MV-4-11 (cell line): ENCODE measurements around the gene FAM222A.

Experiments
- DNase-seq: peaks from one replicate; lab custom pipeline; 2025; lab: John Stamatoyannopoulos, UW

The FAM222A gene

DNA sequence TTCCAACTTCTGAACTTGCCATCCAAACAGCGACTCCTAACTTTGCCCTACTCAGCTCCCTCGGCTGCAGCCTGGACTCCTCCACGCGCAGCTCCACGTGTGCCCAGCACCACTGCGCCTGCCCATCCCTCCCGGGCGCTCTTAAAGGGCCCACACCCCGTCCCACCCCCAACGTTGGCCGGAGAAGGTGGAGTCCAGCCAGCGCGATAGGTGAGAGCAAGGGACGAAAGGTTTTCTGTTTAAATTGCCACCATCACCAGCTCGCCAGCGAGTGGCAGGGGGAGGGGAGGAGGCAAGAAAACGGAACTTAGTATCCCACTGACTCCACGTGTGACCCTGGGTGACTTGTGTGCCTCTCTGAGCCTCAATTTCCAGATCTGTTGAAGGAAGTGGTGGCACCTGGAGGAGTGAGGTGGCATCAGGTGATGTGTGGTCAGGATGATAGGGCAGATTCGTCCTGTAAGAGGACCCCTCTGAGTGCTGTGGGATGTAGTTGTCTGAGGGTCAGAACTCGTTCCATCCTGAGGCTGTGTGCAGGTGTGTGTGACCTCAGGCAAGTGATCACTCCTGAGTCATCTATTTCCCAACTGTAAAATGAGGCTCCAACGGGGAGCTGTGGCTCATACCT is 59.9 kb downstream of the FAM222A start:
- DNase-seq = peak; percentile 10

DNA sequence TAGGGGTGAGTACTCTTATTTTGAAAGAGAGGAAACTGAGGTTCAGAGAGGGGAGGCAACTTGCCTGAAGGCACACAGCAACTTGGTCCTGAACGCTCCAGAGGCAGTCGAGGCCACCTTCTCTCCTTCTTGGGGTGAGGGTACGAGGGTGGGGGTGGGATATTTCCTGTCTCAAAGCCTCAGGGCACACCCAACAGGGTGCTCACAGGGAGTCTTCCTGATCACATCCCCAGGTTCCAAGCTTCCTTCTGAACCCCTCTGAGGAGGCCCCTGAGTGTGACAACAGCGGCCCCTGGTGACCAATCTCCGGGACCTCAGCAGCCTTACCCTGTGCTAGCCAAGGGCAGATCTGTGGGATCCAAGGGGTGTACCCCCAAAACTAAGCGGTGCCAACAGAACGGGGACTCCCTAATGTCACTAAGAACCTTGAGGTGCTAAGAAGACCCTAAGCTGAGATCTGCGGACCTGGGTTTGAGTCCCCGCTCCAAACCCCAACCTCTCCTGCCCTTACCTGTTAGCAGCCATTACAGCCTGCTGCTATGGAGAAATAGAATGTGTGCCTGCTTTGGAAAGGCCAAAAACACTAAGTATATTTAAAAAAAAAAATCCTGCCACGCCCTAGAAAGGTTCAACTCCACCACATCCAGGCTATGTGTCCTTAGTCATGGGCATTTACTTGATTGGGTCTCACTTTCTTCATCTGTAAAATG is 61.7 kb downstream of the FAM222A start:
- DNase-seq = peak; percentile 52

DNA sequence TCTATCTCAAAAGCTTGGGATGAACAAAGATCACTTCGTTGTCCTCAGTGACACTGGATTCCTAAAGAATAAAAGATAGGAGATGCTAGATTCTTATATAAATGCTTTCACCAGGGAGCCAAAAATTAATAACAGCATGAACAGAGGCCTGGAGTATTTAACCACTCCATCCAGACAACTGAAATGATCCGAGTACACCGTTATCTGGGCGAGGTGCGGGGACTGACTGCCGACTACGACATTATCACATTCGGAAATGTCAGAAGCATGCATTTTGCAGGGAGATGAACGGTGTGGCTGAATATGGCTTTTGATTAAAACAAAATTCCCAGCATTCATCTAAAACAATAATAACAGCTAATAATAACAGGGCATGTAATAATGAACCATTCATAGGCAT is 63.0 kb downstream of the FAM222A start:
- no peak for DNase-seq

- peak; percentile 80 for DNase-seq
These were observed 63.9 kb downstream of the FAM222A start for GRCh38 chr12:109777544-109777943.

DNA sequence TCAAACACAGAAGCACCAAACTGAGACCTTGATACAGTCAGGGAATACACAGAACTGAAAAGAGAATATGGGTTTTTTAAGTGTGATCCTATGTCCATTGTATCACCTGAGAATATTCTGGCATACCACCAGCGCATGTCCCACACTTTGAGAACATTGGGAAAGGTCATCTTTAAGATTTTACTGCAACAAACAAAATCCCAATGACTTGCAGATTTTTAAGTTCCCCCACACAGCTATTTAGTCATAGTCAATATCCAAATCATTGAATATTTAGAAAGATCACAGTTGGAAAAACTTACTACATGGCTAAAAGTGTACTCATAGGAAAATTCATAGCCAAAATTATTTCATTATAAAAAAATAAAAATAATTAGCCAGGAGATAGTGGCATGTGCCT is 65.1 kb downstream of the FAM222A start:
- DNase-seq = no peak

GRCh38 chr12:109779382-109779781 is 65.8 kb downstream of the FAM222A start:
- peak; percentile 86 for DNase-seq

- DNase-seq = no peak
These were observed 68.2 kb downstream of the FAM222A start for GRCh38 chr12:109781668-109782325.

- no peak for DNase-seq
These were observed 68.7 kb downstream of the FAM222A start for GRCh38 chr12:109782326-109782703.

- DNase-seq = no peak
These were observed 69.7 kb downstream of the FAM222A start for GRCh38 chr12:109783135-109783964.

DNA sequence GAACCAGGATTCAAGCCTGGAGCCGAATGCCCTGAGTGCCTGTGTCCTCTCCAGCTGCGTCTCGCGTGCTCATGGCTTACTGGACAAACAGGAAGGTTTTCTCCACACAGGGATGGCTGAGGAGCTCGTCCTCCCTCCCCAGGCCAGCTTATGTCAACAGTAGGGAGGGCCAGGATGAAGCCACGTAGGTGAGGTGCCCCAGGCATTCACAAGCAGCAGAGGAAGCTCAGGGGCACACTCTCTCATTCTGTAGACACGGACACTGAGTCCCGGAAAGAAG is 70.3 kb downstream of the FAM222A start:
- DNase-seq = no peak

DNA sequence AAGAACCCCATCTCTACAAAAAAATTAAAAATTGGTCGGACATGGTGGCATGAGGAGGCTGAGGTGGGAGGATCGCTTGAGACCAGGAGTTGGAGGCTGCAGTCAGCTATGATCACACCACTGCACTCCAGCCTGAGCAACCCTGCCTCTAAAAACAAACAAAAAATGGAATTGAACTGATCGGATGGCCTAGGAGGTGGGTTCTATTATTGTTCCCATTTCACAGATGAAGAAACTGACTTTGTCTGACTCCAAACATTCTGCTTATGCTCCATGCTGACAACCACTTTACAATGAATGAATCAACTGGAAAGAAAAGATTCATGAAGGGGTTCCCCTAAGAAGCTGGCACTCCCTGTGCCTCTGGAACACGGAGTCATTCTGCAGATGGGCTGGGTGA is 72.2 kb downstream of the FAM222A start:
- DNase-seq = no peak

DNA sequence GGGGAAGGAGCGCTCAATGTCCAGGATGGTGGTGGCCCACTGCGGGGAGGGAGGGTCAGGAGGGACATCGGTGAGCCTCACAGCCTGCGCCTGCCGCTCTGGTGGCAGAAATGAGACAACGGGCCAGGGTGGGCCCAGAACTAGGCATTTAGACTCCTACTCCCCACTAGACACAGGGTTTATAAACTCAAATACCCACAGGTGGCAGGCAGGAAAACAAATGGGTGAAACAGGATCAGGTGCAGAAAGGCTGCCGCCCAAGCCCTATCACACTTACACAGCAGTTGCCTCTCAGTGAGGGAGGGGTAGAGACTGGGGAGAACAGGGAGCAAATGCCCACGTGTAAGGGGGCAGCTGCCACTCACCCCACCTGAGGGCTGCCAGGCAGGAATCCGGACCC is 73.2 kb downstream of the FAM222A start:
- DNase-seq = no peak

- no peak for DNase-seq
These were observed 76.0 kb downstream of the FAM222A start for GRCh38 chr12:109789526-109790048.

DNA sequence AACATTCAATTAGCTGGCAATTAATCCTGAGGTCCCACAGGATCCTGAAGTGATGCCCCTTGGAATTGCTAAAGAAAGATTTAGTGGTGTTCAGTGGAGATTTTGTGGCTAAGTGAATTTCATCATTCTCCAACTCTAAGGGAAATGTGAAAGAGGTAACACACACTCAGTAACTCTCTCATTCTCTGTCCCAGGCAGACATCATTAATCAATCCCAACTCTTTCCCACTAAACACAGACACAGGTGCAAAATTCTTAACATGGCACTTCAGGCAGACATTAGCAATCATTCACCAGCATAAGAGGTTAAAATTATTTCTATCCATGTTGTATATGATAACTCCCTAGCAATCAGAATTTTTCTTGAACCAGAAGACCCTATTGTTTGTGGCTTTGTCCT is 79.4 kb downstream of the FAM222A start:
- no peak for DNase-seq

- DNase-seq = no peak
These were observed 79.8 kb downstream of the FAM222A start for GRCh38 chr12:109793411-109793810.

DNA sequence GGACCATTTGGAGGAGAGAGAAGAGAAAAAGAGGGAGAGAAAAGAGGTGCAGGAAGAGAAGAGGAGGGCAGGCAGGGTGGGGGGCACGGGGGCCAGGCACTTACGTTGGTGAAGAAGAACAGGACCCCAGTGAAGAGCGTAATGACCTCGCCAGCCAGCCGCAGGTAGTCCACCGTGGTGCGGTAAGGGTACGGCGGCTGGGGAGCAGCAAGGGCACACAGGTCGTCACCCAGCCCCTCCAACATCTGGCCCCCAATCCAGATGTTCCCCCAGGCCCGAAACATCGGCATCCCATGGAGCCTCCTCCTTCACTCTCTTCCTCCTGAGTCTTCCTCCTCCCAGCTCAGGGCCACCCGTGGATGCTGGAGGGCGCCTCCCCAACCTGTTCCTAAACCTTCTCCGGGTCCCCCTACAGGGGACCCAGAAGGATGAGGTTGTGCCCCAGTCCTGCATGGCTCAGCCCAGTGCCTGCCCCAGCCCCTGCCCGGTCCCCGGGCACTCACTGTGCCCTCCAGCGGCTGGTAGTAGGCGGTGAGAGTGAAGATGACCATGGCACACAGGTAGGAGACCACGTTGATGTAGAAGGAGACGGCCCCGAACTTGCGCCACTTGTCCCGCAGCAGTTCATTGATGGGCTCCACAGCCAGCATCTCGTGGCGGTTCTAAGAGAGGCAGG is 80.3 kb downstream of the FAM222A start:
- DNase-seq = no peak

DNA sequence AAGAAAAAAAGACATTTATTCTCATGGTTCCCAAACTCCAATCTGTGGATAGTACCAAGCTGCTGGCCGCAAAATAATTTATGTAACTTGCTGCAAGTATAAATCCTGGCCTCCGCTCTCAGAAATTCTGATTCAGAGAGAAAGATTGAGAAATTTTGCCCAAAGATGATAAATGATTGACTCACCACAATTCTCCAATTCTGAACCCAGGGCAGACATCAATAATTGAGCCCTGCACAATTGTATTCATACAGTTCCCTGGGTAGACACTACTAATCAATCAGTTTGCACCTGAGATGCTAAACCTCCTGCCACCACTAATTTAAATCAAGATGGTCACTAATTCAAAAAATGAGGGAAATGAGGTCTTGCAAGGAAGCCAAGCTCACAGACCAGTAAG is 81.4 kb downstream of the FAM222A start:
- peak; percentile 16 for DNase-seq

- DNase-seq = no peak
These were observed 82.4 kb downstream of the FAM222A start for GRCh38 chr12:109796057-109796456.

DNA sequence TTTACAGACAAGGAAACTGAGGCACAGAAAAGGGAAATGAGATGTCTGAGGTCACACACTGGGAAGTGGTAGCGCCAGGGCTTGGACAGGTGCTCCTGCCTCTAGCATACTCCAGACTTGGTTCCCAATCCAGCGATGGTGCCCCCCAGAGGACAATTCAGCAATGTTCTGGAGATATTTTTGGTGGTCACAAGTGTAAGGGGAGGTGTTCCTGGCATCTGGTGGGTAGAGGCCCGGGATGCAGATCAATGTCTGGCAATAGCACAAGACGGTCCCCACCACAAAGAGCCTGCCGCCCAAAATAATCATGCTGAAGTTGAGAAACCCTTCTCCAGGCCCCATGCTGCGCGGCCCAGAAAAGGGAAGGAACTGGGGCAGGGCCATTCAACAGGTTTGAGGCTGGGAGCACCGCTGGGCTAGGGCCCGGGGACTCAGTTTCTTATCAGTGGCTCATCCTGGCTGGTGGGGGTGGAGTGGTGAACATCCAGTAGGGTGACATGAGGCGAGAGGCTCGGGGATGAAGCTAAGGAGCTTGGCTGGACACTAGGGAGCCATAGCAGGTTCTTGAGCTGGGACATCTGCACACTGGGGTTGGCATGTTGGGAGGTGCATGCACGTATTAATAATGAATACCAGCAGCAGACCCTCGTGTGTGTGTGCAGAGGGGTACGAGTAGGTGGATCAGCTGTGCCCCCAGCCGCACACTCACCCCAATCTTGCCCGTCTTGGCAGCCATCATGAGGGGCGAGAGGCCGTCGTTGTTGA is 84.5 kb downstream of the FAM222A start:
- peak; percentile 91 for DNase-seq

DNA sequence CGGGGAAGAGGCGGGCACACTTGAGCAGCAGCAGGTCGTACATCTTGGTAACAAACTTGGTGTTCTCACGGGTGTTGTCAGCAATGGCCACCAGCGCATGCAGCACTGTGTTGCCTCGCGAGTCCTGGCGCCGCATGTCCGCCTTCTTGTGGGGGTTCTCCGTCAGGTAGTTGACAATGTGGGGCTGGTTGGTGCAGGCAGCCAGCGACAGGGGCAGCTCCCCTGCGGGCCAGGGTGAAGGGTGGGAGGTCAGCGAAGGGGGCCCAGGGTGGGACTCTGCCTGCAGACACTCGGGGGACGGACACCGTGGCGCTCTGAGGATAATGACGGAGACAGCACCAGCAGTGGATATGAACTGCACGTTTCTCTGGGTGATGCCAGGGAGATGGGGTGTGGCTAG is 85.1 kb downstream of the FAM222A start:
- DNase-seq = no peak

DNA sequence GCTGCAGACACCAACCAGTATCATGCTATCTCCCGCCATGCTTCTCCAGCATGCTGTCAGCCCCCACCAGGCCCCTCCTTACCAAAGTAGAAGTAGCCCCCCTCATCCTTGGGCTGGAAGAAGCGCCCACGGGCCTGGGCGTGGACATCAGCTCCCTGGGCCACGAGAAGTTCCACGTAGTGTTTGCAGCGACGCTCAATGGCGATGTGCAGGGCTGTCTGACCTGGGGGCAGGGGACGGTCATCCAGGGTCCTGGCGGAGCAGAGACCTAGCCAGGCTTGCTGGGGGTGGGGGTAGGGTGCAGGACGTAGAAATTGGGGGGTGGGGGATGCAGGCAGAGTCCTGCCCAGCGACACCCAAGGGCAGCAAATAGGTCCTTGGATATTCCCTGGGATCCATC is 86.9 kb downstream of the FAM222A start:
- no peak for DNase-seq
